B cell (primary cell): Measurements from ENCODE around the gene ZRANB1. TPM values are rescaled to one million over a fixed set of nuclear protein-coding genes. Genes with fewer than 3 reads are reported as not detected.

Experiments used
- ATAC-seq: fragments of 200-7000 bp; cut with Tn5 transposase; one replicate; pipeline ENCODE4 v1.10.0; 2021; ENCODE audit warnings: low read depth, mild to moderate bottlenecking, moderate number of reproducible peaks, moderate library complexity
- CTCF ChIA-PET: fragments of 350-600 bp; sonication (Branson Sonifier 250); formaldehyde crosslinking; loops from one replicate; lab custom pipeline; 2021; ENCODE audit warnings: antibody characterized with exemption, inconsistent platforms; lab: Charles Lee
- POLR2A ChIA-PET: fragments of 350-600 bp; sonication (Branson Sonifier 250); formaldehyde crosslinking; loops from one replicate; lab custom pipeline; 2021; ENCODE audit warnings: antibody characterized with exemption; lab: Charles Lee
- DNase-seq: peaks from one replicate; pipeline ENCODE4 v3.0.0; 2013
- H2AFZ ChIP-seq: 2 replicates; pipeline ENCODE4 v1.6.1; 2012; ENCODE audit warnings: mild to moderate bottlenecking, low read depth, low read length; ENCODE audit not compliant: insufficient read depth, poor library complexity, severe bottlenecking
- H3K27ac ChIP-seq, 2 donors: 1 replicate in 1 of 2; 2 replicates in 1 of 2; pipeline ENCODE4 v1.5.1; 2012 to 2013; ENCODE audit warnings: low read length in 2 of 2, mild to moderate bottlenecking in 2 of 2, moderate library complexity in 1 of 2
- H3K27me3 ChIP-seq, 4 experiments: fragments of 200-600 bp in 1 of 4; sonication (generic) in 1 of 4; replicated peaks in 1 of 4; 1 replicate in 2 of 4; 2 replicates in 2 of 4; pipeline versions ENCODE4 v1.6.1 to v1.7.0; 2013 to 2016; ENCODE audit warnings: low read length in 3 of 4, mild to moderate bottlenecking in 2 of 4, mixed read lengths in 1 of 4, moderate library complexity in 1 of 4; ENCODE audit not compliant: insufficient read depth in 4 of 4, control insufficient read depth in 3 of 4; ENCODE audit errors: control extremely low read depth in 1 of 4
- H3K36me3 ChIP-seq, 2 experiments: replicated peaks in 1 of 2; 1 replicate in 1 of 2; 2 replicates in 1 of 2; pipeline versions ENCODE4 v1.6.1 to v1.7.1; 2013; ENCODE audit warnings: low read length in 1 of 2; ENCODE audit not compliant: insufficient read depth in 2 of 2, control insufficient read depth in 1 of 2; ENCODE audit errors: control extremely low read depth in 1 of 2, extremely low read depth in 1 of 2
- H3K4me1 ChIP-seq, 2 donors: fragments of 200-600 bp in 1 of 2; sonication (generic) in 1 of 2; 1 replicate in 1 of 2; 2 replicates in 1 of 2; pipeline versions ENCODE4 v1.5.1 to v1.6.1; 2013 to 2017; ENCODE audit warnings: low read length in 2 of 2; ENCODE audit not compliant: control insufficient read depth in 2 of 2, insufficient read depth in 2 of 2
- H3K4me2 ChIP-seq: replicated peaks from 2 replicates; pipeline ENCODE3; 2012; ENCODE audit warnings: mild to moderate bottlenecking, low read depth, low read length; ENCODE audit not compliant: poor library complexity, severe bottlenecking
- H3K4me3 ChIP-seq, 5 experiments: fragments of 200-600 bp in 1 of 5; sonication (generic) in 1 of 5; 1 replicate in 3 of 5; 2 replicates in 2 of 5; pipeline versions ENCODE4 v1.5.1 to v1.7.0; 2011 to 2016; ENCODE audit warnings: low read length in 4 of 5, mild to moderate bottlenecking in 4 of 5, low read depth in 2 of 5, control low read depth in 1 of 5, moderate library complexity in 1 of 5; ENCODE audit not compliant: insufficient read depth in 1 of 5; ENCODE audit errors: control extremely low read depth in 1 of 5, extremely low read depth in 1 of 5
- H3K79me2 ChIP-seq: fragments of 200-600 bp; sonication (generic); one replicate; pipeline ENCODE4 v1.6.0; 2016; ENCODE audit warnings: low read length; ENCODE audit not compliant: control insufficient read depth, insufficient read depth
- H3K9ac ChIP-seq: fragments of 200-600 bp; sonication (generic); 2 replicates; pipeline ENCODE4 v1.6.1; 2017; ENCODE audit warnings: mild to moderate bottlenecking, low read length, moderate library complexity
- H3K9me3 ChIP-seq, 3 donors: one replicate each; pipeline versions ENCODE4 v1.6.1 to v1.7.1; 2013; ENCODE audit warnings: low read length in 2 of 3; ENCODE audit not compliant: control insufficient read depth in 2 of 3, insufficient read depth in 1 of 3; ENCODE audit errors: control extremely low read depth in 1 of 3
- H4K20me1 ChIP-seq: 2 replicates; pipeline ENCODE4 v1.6.0; 2012; ENCODE audit warnings: mild to moderate bottlenecking, low read length; ENCODE audit not compliant: insufficient read depth, control insufficient read depth, poor library complexity, severe bottlenecking
- H3K27ac Mint-ChIP-seq: one replicate; pipeline ENCODE4 v1.8.0; 2021; ENCODE audit warnings: mixed read lengths
- H3K27me3 Mint-ChIP-seq: one replicate; pipeline ENCODE4 v1.8.0; 2021; ENCODE audit warnings: mixed read lengths
- H3K4me1 Mint-ChIP-seq: one replicate; pipeline ENCODE4 v1.8.0; 2021; ENCODE audit warnings: mixed read lengths
- H3K4me3 Mint-ChIP-seq: one replicate; pipeline ENCODE4 v1.8.0; 2021; ENCODE audit warnings: mixed read lengths
- H3K9me3 Mint-ChIP-seq: one replicate; pipeline ENCODE4 v1.8.0; 2022; ENCODE audit warnings: mixed read lengths; ENCODE audit not compliant: insufficient read depth
- CTCF ChIP-seq: fragments of 200-600 bp; IDR thresholded peaks from one replicate; pipeline ENCODE4 v1.8.0; 2022; ENCODE audit warnings: antibody characterized with exemption, mild to moderate bottlenecking
- EZH2 ChIP-seq: IDR thresholded peaks from 2 replicates; pipeline ENCODE4 v1.6.1; 2012; ENCODE audit warnings: borderline replicate concordance, low read depth, mild to moderate bottlenecking, moderate library complexity, low read length; ENCODE audit not compliant: insufficient read depth, poor library complexity, severe bottlenecking
- WGBS: methylation state at CpG from one replicate; pipeline ENCODE4 v1.1.5; 2013; ENCODE audit warnings: missing lambda C conversion rate; ENCODE audit not compliant: insufficient coverage; 5-methylcytosine and 5-hydroxymethylcytosine counted together
- intact Hi-C: fragments of 100-400 bp; cut with micrococcal nuclease; formaldehyde crosslinking; loops from one replicate; pipeline ENCODE4 v1.10.0; 2022
- polyA plus RNA-seq: library from polyadenylated mRNA; depleted of rRNA; stranded (reverse); fragments of >200 nt; gene quantifications from 2 replicates; pipeline ENCODE4 v1.2.3, GENCODE V29; 2012
- total RNA-seq, 2 donors: library from RNA; stranded (reverse); fragments of 120-200 nt in 1 of 2; gene quantifications; 1 replicate in 1 of 2; 2 replicates in 1 of 2; pipeline versions ENCODE4 v1.2.3 to v1.2.4, GENCODE V29; 2013 to 2022

Gene ZRANB1
- total and polyA plus RNA-seq, 2 donors (not counting 1 experiment from before 2014, with no cell fraction given) = 6.5 to 28.0 TPM

GRCh38 chr10:124959564-124959963 is 17.6 kb downstream of the ZRANB1 start:
- ChIA-PET CTCF (interaction anchor here (0.9 kb wide), 1 partner anchor 9 kb away, joined by 3 read pairs; no protein-coding TSS in a partner anchor), POLR2A (no interaction called here)
- H3K4me3 ChIP-seq = no peak overlapping the region
- peaks cover 7 to 13% of the 10 kb centered on the region in 2 donors for H3K4me1 ChIP-seq
- 100% methylated on average over 1 of the region's 3 CpGs for WGBS
- Mint-ChIP-seq H3K27me3 (no peaks in the 10 kb centered on the region), H3K27ac (no peak overlapping the region), H3K4me1 (peaks cover 43% of the 10 kb centered on the region), H3K9me3 (no peaks in the 10 kb centered on the region), H3K4me3 (no peak overlapping the region)
- no peak overlapping the region for H3K27ac ChIP-seq
- H3K4me2 ChIP-seq = no peak overlapping the region
- H3K27me3 ChIP-seq = no peaks in the 10 kb centered on the region
- H3K36me3 ChIP-seq = no peaks in the 10 kb centered on the region
- intact Hi-C loops = no loop called here
- ATAC-seq = no peak
- peaks cover 49% of the 10 kb centered on the region for H4K20me1 ChIP-seq
- no peak for DNase-seq
- no peak overlapping the region for H2AFZ ChIP-seq
- H3K9ac ChIP-seq = no peak overlapping the region
- TF ChIP-seq CTCF (no peak), EZH2 (no peak)
- peaks cover 47% of the 10 kb centered on the region for H3K79me2 ChIP-seq
- H3K9me3 ChIP-seq = no peaks in the 10 kb centered on the region

GRCh38 chr10:124961248-124961570 is 19.3 kb downstream of the ZRANB1 start:
- Histone ChIP-seq H3K9ac (no peak overlapping the region), H3K79me2 (peaks cover 40% of the 10 kb centered on the region), H3K27ac (no peak overlapping the region), H3K36me3 (peaks cover 0 to 1% of the 10 kb centered on the region in 2 experiments), H3K27me3 (no peaks in the 10 kb centered on the region), H3K4me3 (no peak overlapping the region), H3K9me3 (no peaks in the 10 kb centered on the region), H3K4me2 (no peak overlapping the region), H2AFZ (no peak overlapping the region), H3K4me1 (peaks cover 7 to 13% of the 10 kb centered on the region in 2 donors), H4K20me1 (peaks cover 45% of the 10 kb centered on the region)
- intact Hi-C loops = no loop called here
- ChIA-PET POLR2A (no interaction called here), CTCF (no interaction called here)
- Mint-ChIP-seq H3K4me3 (no peak overlapping the region), H3K9me3 (no peaks in the 10 kb centered on the region), H3K27me3 (no peaks in the 10 kb centered on the region), H3K4me1 (peaks cover 32% of the 10 kb centered on the region), H3K27ac (no peak overlapping the region)
- DNase-seq = no peak
- TF ChIP-seq CTCF (no peak), EZH2 (no peak)
- no peak for ATAC-seq
- 100% methylated on average over 3 of the region's 4 CpGs for WGBS
